ENCODE measurements around the gene CSH2. TPM values are rescaled to one million over a fixed set of nuclear protein-coding genes. Genes with fewer than 3 reads are reported as not detected.
"Not testable (repeated sequence)": the region's sequence is repeated elsewhere in the genome, so short reads cannot be mapped to it uniquely, and the experiment has no call there.

CSH2 gene
- total RNA-seq = not detected
- total RNA-seq (2013) = not detected
- 0 reads per million in 29 experiments for total RNA-seq

- H3K36me3 Mint-ChIP-seq; H3K27ac Mint-ChIP-seq; H3K27ac ChIP-seq (ENCODE audit: low read length); H3K9me3 ChIP-seq; H3K36me3 ChIP-seq (ENCODE audit: control insufficient read depth in 2 of 2, extremely low read depth in 1 of 2, insufficient read depth in 1 of 2, low read length in 1 of 2); POLR2A ChIA-PET; CTCF ChIA-PET; H3K4me3 ChIP-seq (ENCODE audit: control insufficient read depth in 1 of 2, extremely low read depth in 1 of 2, low read length in 1 of 2); H3K9me3 Mint-ChIP-seq; H3K27me3 ChIP-seq (replicated peaks in 1 of 2; ENCODE audit: control insufficient read depth in 2 of 2, extremely low read depth in 1 of 2, insufficient read depth in 2 of 2, low read length in 1 of 2); H3K27me3 Mint-ChIP-seq; DNase-seq; ATAC-seq (replicated peaks in 1 of 4); H3K4me1 ChIP-seq (ENCODE audit: control insufficient read depth in 1 of 2, extremely low read depth in 1 of 2, insufficient read depth in 2 of 2, low read length in 2 of 2); H3K4me1 Mint-ChIP-seq; H3K4me3 Mint-ChIP-seq: not testable (repeated sequence)
- no CpG with 5 or more reads among the region's 7 CpGs for WGBS (ENCODE audit: insufficient coverage)
These were observed at the start of gene CSH2 for GRCh38 chr17:63873577-63873976. TSS of gene CSH2 (minus strand) at chr17:63873677. CDS start at chr17:63873614, 63 bp downstream.

- H3K36me3 Mint-ChIP-seq; H3K4me1 ChIP-seq (ENCODE audit: control insufficient read depth in 1 of 2, extremely low read depth in 1 of 2, insufficient read depth in 2 of 2, low read length in 2 of 2); ATAC-seq (replicated peaks in 1 of 4); H3K27me3 ChIP-seq (replicated peaks in 1 of 2; ENCODE audit: control insufficient read depth in 2 of 2, extremely low read depth in 1 of 2, insufficient read depth in 2 of 2, low read length in 1 of 2); H3K36me3 ChIP-seq (ENCODE audit: control insufficient read depth in 2 of 2, extremely low read depth in 1 of 2, insufficient read depth in 1 of 2, low read length in 1 of 2); H3K9me3 ChIP-seq; H3K4me3 ChIP-seq (ENCODE audit: control insufficient read depth in 1 of 2, extremely low read depth in 1 of 2, low read length in 1 of 2); H3K27me3 Mint-ChIP-seq; H3K27ac ChIP-seq (ENCODE audit: low read length); DNase-seq; H3K9me3 Mint-ChIP-seq; H3K4me3 Mint-ChIP-seq; POLR2A ChIA-PET: not testable (repeated sequence)
- Mint-ChIP-seq H3K27ac (peak overlapping the region in 1 of 2 donors; percentile 25), H3K4me1 (peaks cover 8 to 13% (median 9%) of the 10 kb centered on the region in 3 donors)
- CTCF ChIA-PET = interaction anchor here (0.5 to 1.8 kb wide), 6 partner anchors 24 to 267 kb away, joined by 3 to 5 read pairs (median 4); no protein-coding TSS in a partner anchor
- 82% methylated on average over 6 of the region's 9 CpGs for WGBS (ENCODE audit: insufficient coverage)
These were observed 48.9 kb upstream of the CSH2 start for GRCh38 chr17:63922402-63922801.

- H3K36me3 Mint-ChIP-seq; H3K36me3 ChIP-seq (ENCODE audit: control insufficient read depth in 2 of 2, extremely low read depth in 1 of 2, insufficient read depth in 1 of 2, low read length in 1 of 2); H3K27me3 Mint-ChIP-seq; DNase-seq; H3K9me3 ChIP-seq; H3K4me3 Mint-ChIP-seq; H3K4me1 ChIP-seq (ENCODE audit: control insufficient read depth in 1 of 2, extremely low read depth in 1 of 2, insufficient read depth in 2 of 2, low read length in 2 of 2); H3K4me3 ChIP-seq (ENCODE audit: control insufficient read depth in 1 of 2, extremely low read depth in 1 of 2, low read length in 1 of 2); H3K27ac ChIP-seq (ENCODE audit: low read length); H3K27me3 ChIP-seq (replicated peaks in 1 of 2; ENCODE audit: control insufficient read depth in 2 of 2, extremely low read depth in 1 of 2, insufficient read depth in 2 of 2, low read length in 1 of 2); H3K27ac Mint-ChIP-seq; H3K9me3 Mint-ChIP-seq; POLR2A ChIA-PET; ATAC-seq (replicated peaks in 1 of 4): not testable (repeated sequence)
- 77% methylated on average over 3 of the region's 5 CpGs for WGBS (ENCODE audit: insufficient coverage)
- H3K4me1 Mint-ChIP-seq = peaks cover 8 to 13% (median 9%) of the 10 kb centered on the region in 3 donors
- CTCF ChIA-PET = interaction anchor here in 1 of 2 donors (1.3 to 2.6 kb wide), 6 partner anchors 65 to 213 kb away, joined by 7 to 23 read pairs (median 14); no protein-coding TSS in a partner anchor
These were observed 47.3 kb upstream of the CSH2 start for GRCh38 chr17:63920779-63921178.

- H3K27ac Mint-ChIP-seq = peak overlapping the region in 1 of 2 donors; percentile 59
- H3K27ac ChIP-seq (ENCODE audit: low read length); H3K36me3 ChIP-seq (ENCODE audit: control insufficient read depth in 2 of 2, extremely low read depth in 1 of 2, insufficient read depth in 1 of 2, low read length in 1 of 2); POLR2A ChIA-PET; H3K4me3 ChIP-seq (ENCODE audit: control insufficient read depth in 1 of 2, extremely low read depth in 1 of 2, low read length in 1 of 2); H3K27me3 Mint-ChIP-seq; H3K4me3 Mint-ChIP-seq; H3K27me3 ChIP-seq (replicated peaks in 1 of 2; ENCODE audit: control insufficient read depth in 2 of 2, extremely low read depth in 1 of 2, insufficient read depth in 2 of 2, low read length in 1 of 2); H3K9me3 Mint-ChIP-seq; H3K9me3 ChIP-seq; H3K36me3 Mint-ChIP-seq; ATAC-seq (replicated peaks in 1 of 4); DNase-seq; H3K4me1 ChIP-seq (ENCODE audit: control insufficient read depth in 1 of 2, extremely low read depth in 1 of 2, insufficient read depth in 2 of 2, low read length in 2 of 2): not testable (repeated sequence)
- H3K4me1 Mint-ChIP-seq = peaks cover 8 to 13% (median 9%) of the 10 kb centered on the region in 3 donors
- CTCF ChIA-PET = interaction anchor here (0.6 to 2.6 kb wide), 23 partner anchors 8 to 214 kb away, joined by 3 to 23 read pairs (median 7); partner anchors contain the start of genes CSHL1 (in 1 of the 2) and ICAM2 (in 1 of the 2)
- no CpG with 5 or more reads among the region's 6 CpGs for WGBS (ENCODE audit: insufficient coverage)
These were observed 46.6 kb upstream of the CSH2 start for GRCh38 chr17:63920050-63920449.

- H3K36me3 ChIP-seq (ENCODE audit: control insufficient read depth in 2 of 2, extremely low read depth in 1 of 2, insufficient read depth in 1 of 2, low read length in 1 of 2) = no peaks in the 10 kb centered on the region
- ChIA-PET CTCF (interaction anchor here (0.6 to 2.6 kb wide), 21 partner anchors 9 to 215 kb away, joined by 3 to 23 read pairs (median 6); partner anchors contain the start of genes CSHL1 (in 1 of the 2) and ICAM2 (in 1 of the 2)), POLR2A (interaction anchor here in 1 of 2 donors (0.6 kb wide), 1 partner anchor 68 kb away, joined by 6 read pairs; no protein-coding TSS in a partner anchor)
- H3K4me1 Mint-ChIP-seq = peaks cover 8 to 13% (median 9%) of the 10 kb centered on the region in 3 donors
- H3K9me3 Mint-ChIP-seq = no peaks in the 10 kb centered on the region
- H3K9me3 ChIP-seq = no peaks in the 10 kb centered on the region
- peaks cover 3 to 4% of the 10 kb centered on the region in 2 donors for H3K27me3 Mint-ChIP-seq
- H3K4me1 ChIP-seq (ENCODE audit: control insufficient read depth in 1 of 2, extremely low read depth in 1 of 2, insufficient read depth in 2 of 2, low read length in 2 of 2) = peaks cover 0 to 10% of the 10 kb centered on the region in 2 experiments
- no peaks in the 10 kb centered on the region for H3K36me3 Mint-ChIP-seq
- ATAC-seq (replicated peaks in 1 of 4) (peak; percentile 91 to 99 (median 94)), DNase-seq (peak; percentile 37 to 89 (median 61))
- H3K4me3 Mint-ChIP-seq = no peak overlapping the region
- H3K4me3 ChIP-seq (ENCODE audit: control insufficient read depth in 1 of 2, extremely low read depth in 1 of 2, low read length in 1 of 2) = no peak overlapping the region
- peaks cover 0 to 7% of the 10 kb centered on the region in 2 experiments for H3K27me3 ChIP-seq (replicated peaks in 1 of 2; ENCODE audit: control insufficient read depth in 2 of 2, extremely low read depth in 1 of 2, insufficient read depth in 2 of 2, low read length in 1 of 2)
- 51% methylated on average over 7 of the region's 8 CpGs for WGBS (ENCODE audit: insufficient coverage)
- H3K27ac Mint-ChIP-seq = peak overlapping the region; percentile 5 to 69
- no peak overlapping the region for H3K27ac ChIP-seq (ENCODE audit: low read length)
These were observed 45.8 kb upstream of the CSH2 start for GRCh38 chr17:63919311-63919723.

- not testable (repeated sequence) for H3K4me1 ChIP-seq (ENCODE audit: control insufficient read depth in 1 of 2, extremely low read depth in 1 of 2, insufficient read depth in 2 of 2, low read length in 2 of 2); H3K9me3 ChIP-seq; H3K36me3 ChIP-seq (ENCODE audit: control insufficient read depth in 2 of 2, extremely low read depth in 1 of 2, insufficient read depth in 1 of 2, low read length in 1 of 2); H3K27me3 ChIP-seq (replicated peaks in 1 of 2; ENCODE audit: control insufficient read depth in 2 of 2, extremely low read depth in 1 of 2, insufficient read depth in 2 of 2, low read length in 1 of 2); H3K4me3 Mint-ChIP-seq; H3K9me3 Mint-ChIP-seq; H3K36me3 Mint-ChIP-seq; H3K27me3 Mint-ChIP-seq; H3K4me3 ChIP-seq (ENCODE audit: control insufficient read depth in 1 of 2, extremely low read depth in 1 of 2, low read length in 1 of 2); H3K27ac ChIP-seq (ENCODE audit: low read length)
- DNase-seq = peak in 1 of 35 experiments; percentile 10
- Mint-ChIP-seq H3K27ac (peak within 1 kb of the TSS; percentile 5 to 69), H3K4me1 (peaks cover 8 to 13% (median 9%) of the 10 kb centered on the region in 3 donors)
- CTCF ChIA-PET = interaction anchor here (0.5 to 2.6 kb wide), 20 partner anchors 8 to 215 kb away, joined by 3 to 23 read pairs (median 5); partner anchors contain the start of genes CSHL1 (in 1 of the 2) and ICAM2 (in 1 of the 2)
- POLR2A ChIA-PET = interaction anchor here in 1 of 2 donors (0.6 kb wide), 1 partner anchor 68 kb away, joined by 6 read pairs; no protein-coding TSS in a partner anchor
- ATAC-seq (replicated peaks in 1 of 4) = peak in 1 of 4 experiments; percentile 28
- 60% methylated on average over 2 of the region's 10 CpGs for WGBS (ENCODE audit: insufficient coverage)
These were observed 45.4 kb upstream of the CSH2 start, which contains the start of gene GH1 for GRCh38 chr17:63918789-63919305. TSS of gene GH1 (minus strand) at chr17:63918839. CDS start at chr17:63918776, 63 bp downstream.

All from T-cell (primary cell).